Epithelial cell of esophagus (primary cell): ENCODE data around the gene NXN.
A peak's percentile ranks its signal among the peaks of the same experiment; 100 is the strongest.

Source experiments
- DNase-seq: peaks from one replicate; pipeline ENCODE4 v3.0.0; 2010; ENCODE audit warnings: low read depth
- H3K4me3 ChIP-seq: 2 replicates; pipeline ENCODE4 v1.5.1; 2011; ENCODE audit warnings: mild to moderate bottlenecking, low read length, control low read depth
- CTCF ChIP-seq: IDR thresholded peaks from 2 replicates; pipeline ENCODE4 v1.5.1; 2011; ENCODE audit warnings: low read depth, mild to moderate bottlenecking, low read length, control low read depth, inconsistent platforms; ENCODE audit not compliant: insufficient read depth; ENCODE audit errors: missing control alignments

The NXN gene

DNA sequence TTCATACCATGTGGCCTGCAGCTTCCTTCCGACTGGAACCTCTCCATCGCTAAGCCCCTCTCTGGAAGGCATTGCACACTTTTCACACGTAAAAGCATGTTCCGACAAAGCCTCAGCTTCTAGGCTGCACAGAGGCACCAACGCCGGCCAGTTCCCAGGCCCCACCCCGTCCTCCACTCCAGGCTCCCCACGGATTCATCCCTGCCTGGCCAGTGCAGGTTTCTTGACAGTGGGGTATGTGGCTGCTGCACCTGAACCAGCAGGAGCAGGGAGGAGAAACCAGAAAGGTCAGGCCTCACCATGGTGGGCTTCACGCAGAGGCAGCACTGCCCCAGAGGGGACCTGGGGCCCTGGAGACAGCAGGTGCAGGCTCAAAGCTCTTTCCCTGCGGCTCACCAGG, 31.6 kb upstream of the NXN start:
- no peak overlapping the region for H3K4me3 ChIP-seq
- peak; percentile 35 for DNase-seq
- no peak for TF ChIP-seq CTCF

GRCh38 chr17:1010586-1010985, 31.0 kb upstream of the NXN start:
- no peak for DNase-seq
- no peak for TF ChIP-seq CTCF
- H3K4me3 ChIP-seq: no peak overlapping the region

DNA sequence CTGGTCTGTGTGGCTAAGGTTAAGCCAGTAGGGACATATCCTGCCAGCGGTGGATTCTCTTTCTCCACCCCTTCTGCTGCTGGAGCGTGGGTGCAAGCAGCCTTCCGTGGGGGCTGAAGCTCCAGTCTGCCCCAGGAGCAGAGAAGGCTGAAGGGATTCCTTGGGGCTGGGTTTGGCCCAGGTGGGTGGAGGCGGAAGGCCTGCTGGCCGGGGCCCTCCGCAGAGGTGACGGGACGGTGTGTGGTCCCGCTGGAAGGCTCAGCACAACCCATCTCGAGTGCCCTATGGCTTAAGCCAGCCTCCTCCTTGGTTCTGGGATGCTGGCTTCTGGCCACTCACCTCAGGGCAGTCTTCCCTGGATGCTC, 30.5 kb upstream of the NXN start:
- H3K4me3 ChIP-seq: no peak overlapping the region
- no peak for TF ChIP-seq CTCF
- DNase-seq: no peak

- DNase-seq: no peak
- no peak for TF ChIP-seq CTCF
- H3K4me3 ChIP-seq: no peak overlapping the region
Measured at GRCh38 chr17:1009229-1010085, 29.9 kb upstream of the NXN start.

DNA sequence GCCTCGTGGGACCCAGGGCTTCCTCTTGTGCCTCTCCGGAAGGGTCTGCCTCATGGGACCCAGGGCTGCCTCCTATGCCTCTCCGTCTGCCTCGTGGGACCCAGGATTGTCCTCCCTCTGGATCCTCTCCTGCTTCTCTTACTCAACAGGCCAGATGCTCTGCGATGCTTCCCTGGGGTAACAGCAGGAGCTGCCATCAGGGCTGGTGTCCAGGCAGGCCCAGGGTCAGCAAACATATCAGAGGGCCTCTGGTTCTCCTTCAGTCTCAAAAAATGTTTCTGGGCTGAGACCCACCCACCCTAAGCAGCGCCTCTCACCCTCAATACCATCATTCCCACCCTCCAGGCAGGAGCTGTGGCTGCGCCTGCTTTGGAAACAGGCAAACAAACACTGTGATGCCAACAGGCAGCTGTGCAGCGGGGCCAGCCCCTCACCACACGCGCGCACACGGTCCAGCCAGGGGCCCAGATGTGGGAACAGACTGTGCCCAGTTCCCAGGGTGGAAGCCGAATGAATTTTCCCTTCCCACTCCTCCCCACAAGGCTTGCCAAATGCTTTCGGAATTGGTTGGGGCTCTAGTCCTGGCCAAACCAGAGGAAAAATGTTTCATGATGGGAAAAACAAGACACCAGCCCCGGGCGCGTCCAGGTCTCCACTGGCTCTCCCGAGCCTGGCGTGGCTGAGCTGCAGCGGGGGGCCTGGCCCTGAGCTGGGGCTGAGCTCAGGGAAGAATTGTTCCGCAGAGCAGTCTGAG, 28.6 kb upstream of the NXN start:
- no peak for TF ChIP-seq CTCF
- H3K4me3 ChIP-seq: no peak overlapping the region
- no peak for DNase-seq

GRCh38 chr17:1007310-1008007, 27.9 kb upstream of the NXN start:
- DNase-seq: no peak
- no peak overlapping the region for H3K4me3 ChIP-seq
- no peak for TF ChIP-seq CTCF
